ENCODE measurements around the gene DPP3.
A peak's percentile ranks its signal among the peaks of the same experiment; 100 is the strongest.

DPP3 gene

GRCh38 chr11:66495401-66495854 lies 15.2 kb downstream of the DPP3 start:
- peak; percentile 42 for TF ChIP-seq CTCF (IDR thresholded peaks at IDR 0.05; ENCODE audit: extremely low read depth, insufficient read depth, missing control alignments)
- DNase-seq (ENCODE audit: low spot score) = no peak
- in situ Hi-C loops (cut with MboI; ENCODE audit: low pct_unique_long_range_greater_than_20kb, low sequenced_read_pairs, unreplicated experiment) = no loop called here

- in situ Hi-C loops (cut with MboI; ENCODE audit: low pct_unique_long_range_greater_than_20kb, low sequenced_read_pairs, unreplicated experiment) = no loop called here
- TF ChIP-seq CTCF (IDR thresholded peaks at IDR 0.05; ENCODE audit: extremely low read depth, insufficient read depth, missing control alignments) = no peak
- no peak for DNase-seq (ENCODE audit: low spot score)
These were observed 17.0 kb downstream of the DPP3 start for GRCh38 chr11:66497206-66497605.

- in situ Hi-C loops (cut with MboI; ENCODE audit: low pct_unique_long_range_greater_than_20kb, low sequenced_read_pairs, unreplicated experiment) = no loop called here
- no peak for TF ChIP-seq CTCF (IDR thresholded peaks at IDR 0.05; ENCODE audit: extremely low read depth, insufficient read depth, missing control alignments)
- DNase-seq (ENCODE audit: low spot score) = no peak
These were observed 18.3 kb downstream of the DPP3 start for GRCh38 chr11:66498506-66498905.

GRCh38 chr11:66505276-66505816 lies 25.1 kb downstream of the DPP3 start:
- TF ChIP-seq CTCF (IDR thresholded peaks at IDR 0.05; ENCODE audit: extremely low read depth, insufficient read depth, missing control alignments) = no peak
- no peak for DNase-seq (ENCODE audit: low spot score)
- in situ Hi-C loops (cut with MboI; ENCODE audit: low pct_unique_long_range_greater_than_20kb, low sequenced_read_pairs, unreplicated experiment) = no loop called here

GRCh38 chr11:66509131-66509561 lies 28.9 kb downstream of the DPP3 start:
- no peak for TF ChIP-seq CTCF (IDR thresholded peaks at IDR 0.05; ENCODE audit: extremely low read depth, insufficient read depth, missing control alignments)
- in situ Hi-C loops (cut with MboI; ENCODE audit: low pct_unique_long_range_greater_than_20kb, low sequenced_read_pairs, unreplicated experiment) = no loop called here
- DNase-seq (ENCODE audit: low spot score) = no peak

- in situ Hi-C loops (cut with MboI; ENCODE audit: low pct_unique_long_range_greater_than_20kb, low sequenced_read_pairs, unreplicated experiment) = no loop called here
- DNase-seq (ENCODE audit: low spot score) = peak; percentile 89
- TF ChIP-seq CTCF (IDR thresholded peaks at IDR 0.05; ENCODE audit: extremely low read depth, insufficient read depth, missing control alignments) = no peak
These were observed 30.2 kb downstream of the DPP3 start, which contains the start of gene BBS1 for GRCh38 chr11:66510271-66510989. Gene BBS1, plus strand, starts transcription at chr11:66510635. Its CDS starts 25 bp downstream, at chr11:66510660.
